HepG2 (cell line): Measurements from ENCODE around the gene POC1A. TPM values are rescaled to one million over a fixed set of nuclear protein-coding genes. Genes with fewer than 3 reads are reported as not detected.

ENCODE experiments used
- ATAC-seq: fragments of 200-7000 bp; cut with Tn5 transposase; 3 replicates; pipeline ENCODE4 v1.9.1; 2020; ENCODE audit warnings: mild to moderate bottlenecking, moderate library complexity
- BruUV-seq: library from RNA; stranded (reverse); fragments of 400-500 nt; replicated peaks from 2 replicates; lab custom pipeline; 2021; lab: Mats Ljungman, UMichigan
- CTCF ChIA-PET: fragments of 300-600 bp; formaldehyde crosslinking; extraction: SDS; loops from one replicate; lab custom pipeline; 2021; ENCODE audit warnings: low total read pairs, inconsistent platforms, low intra/inter-chr PET ratio; lab: Yijun Ruan, JAX
- POLR2A ChIA-PET: fragments of 350-600 bp; sonication (Branson Sonifier 250); formaldehyde crosslinking; loops from one replicate; lab custom pipeline; 2020; ENCODE audit warnings: antibody characterized with exemption, inconsistent platforms; lab: Yijun Ruan, JAX
- DNase-seq: peaks from one replicate; pipeline ENCODE4 v3.0.0-alpha.2; 2015; ENCODE audit warnings: low spot score
- FAIRE-seq: peaks from 3 replicates; lab custom pipeline; 2011; peaks lifted over from hg19 to GRCh38; lab: Jason Lieb, UNC
- H2AFZ ChIP-seq: one replicate; pipeline ENCODE4 v1.6.1; 2011; ENCODE audit warnings: low read length, inconsistent platforms
- H3K27ac ChIP-seq: fragments of 300-600 bp; 3 replicates; pipeline ENCODE4 v1.8.0; 2011; ENCODE audit warnings: mixed run types, mild to moderate bottlenecking, mixed read lengths, low read length, inconsistent platforms; ENCODE audit not compliant: insufficient read depth; ENCODE audit errors: extremely low read length
- H3K27me3 ChIP-seq, 2 experiments: fragments of 200-600 bp in 1 of 2; 2 replicates in 1 of 2; 3 replicates in 1 of 2; pipeline versions ENCODE4 v1.6.0 to v1.8.0; 2011; ENCODE audit warnings: low read length in 2 of 2, mild to moderate bottlenecking in 2 of 2, moderate library complexity in 2 of 2, inconsistent platforms in 1 of 2; ENCODE audit not compliant: insufficient read depth in 2 of 2, control insufficient read depth in 1 of 2
- H3K36me3 ChIP-seq, 2 experiments: fragments of 200-600 bp in 1 of 2; replicated peaks in 1 of 2; 2 replicates in 1 of 2; 3 replicates in 1 of 2; pipeline versions ENCODE4 v1.5.1 to v1.8.0; 2011; ENCODE audit warnings: low read length in 2 of 2, inconsistent platforms in 1 of 2; ENCODE audit not compliant: insufficient read depth in 2 of 2, control insufficient read depth in 1 of 2
- H3K4me1 ChIP-seq: 2 replicates; pipeline ENCODE4 v1.5.1; 2012; ENCODE audit warnings: low read length, inconsistent platforms; ENCODE audit not compliant: insufficient read depth
- H3K4me2 ChIP-seq: 2 replicates; pipeline ENCODE4 v1.6.0; 2011; ENCODE audit warnings: low read depth, low read length, inconsistent platforms
- H3K4me3 ChIP-seq, 3 experiments: fragments of 200-600 bp in 1 of 3; sonication (generic), shearing (Covaris generic) in 1 of 3; replicated peaks in 1 of 3; 2 replicates each; pipeline ENCODE4 v1.5.1; 2011 to 2016; ENCODE audit warnings: low read length in 3 of 3, inconsistent platforms in 2 of 3, low read depth in 2 of 3, mild to moderate bottlenecking in 2 of 3, control low read depth in 1 of 3, mixed read lengths in 1 of 3; ENCODE audit not compliant: insufficient read depth in 1 of 3
- H3K79me2 ChIP-seq: one replicate; pipeline ENCODE4 v1.6.1; 2011; ENCODE audit warnings: low read length, inconsistent platforms; ENCODE audit not compliant: insufficient read depth
- H3K9ac ChIP-seq: 2 replicates; pipeline ENCODE4 v1.6.0; 2011; ENCODE audit warnings: mild to moderate bottlenecking, low read depth, low read length, inconsistent platforms; ENCODE audit not compliant: insufficient read depth
- H3K9me3 ChIP-seq: 2 replicates; pipeline ENCODE4 v1.5.1; 2012; ENCODE audit warnings: mild to moderate bottlenecking, low read length
- H4K20me1 ChIP-seq: 2 replicates; pipeline ENCODE4 v1.6.0; 2011; ENCODE audit warnings: inconsistent platforms, mild to moderate bottlenecking, low read length, moderate library complexity; ENCODE audit not compliant: insufficient read depth
- SIN3A ChIP-seq: IDR thresholded peaks from 2 replicates; pipeline ENCODE4 v1.6.1; 2011; ENCODE audit warnings: low read depth, mild to moderate bottlenecking, control low read depth, low read length, borderline replicate concordance
- ZHX2 ChIP-seq, 2 experiments: sonication (generic) in 1 of 2; formaldehyde crosslinking in 1 of 2; IDR thresholded peaks; 2 replicates each; pipeline versions ENCODE4 v1.6.1 to v1.9.0; 2014 to 2022; ENCODE audit warnings: antibody characterized with exemption in 1 of 2, borderline replicate concordance in 1 of 2, inconsistent platforms in 1 of 2, low read depth in 1 of 2, missing genetic modification reagents in 1 of 2
- ZNF205 ChIP-seq: IDR thresholded peaks from 2 replicates; pipeline ENCODE4 v1.6.1; 2018; ENCODE audit warnings: missing biosample characterization, missing genetic modification reagents
- ZNF615 ChIP-seq: sonication (generic); formaldehyde crosslinking; IDR thresholded peaks from 2 replicates; pipeline ENCODE4 v1.5.0; 2020; ENCODE audit warnings: mild to moderate bottlenecking, missing genetic modification reagents, borderline replicate concordance
- WGBS: methylation state at CpG from one replicate; pipeline ENCODE4 v1.1.6; 2017; ENCODE audit warnings: low lambda C conversion rate; 5-methylcytosine and 5-hydroxymethylcytosine counted together
- in situ Hi-C: cut with HindIII; loops from 2 replicates; pipeline ENCODE4 v1.10.0; 2017; ENCODE audit warnings: low pct_unique_long_range_greater_than_20kb; ENCODE audit not compliant: extremely low pct_ligation_motif_present
- intact Hi-C: fragments of 100-400 bp; cut with micrococcal nuclease; formaldehyde crosslinking; loops from one replicate; pipeline ENCODE4 v1.10.0; 2022; ENCODE audit not compliant: unreplicated experiment
- polyA plus RNA-seq, 8 experiments: library from polyadenylated mRNA; depleted of rRNA in 3 of 8; stranded (reverse) in 7 of 8; unstranded in 1 of 8; fragments of >200 nt; fragmentation: Illumina TruSeq in 4 of 8; extraction: Trizol in 4 of 8; gene quantifications; 2 replicates each; pipeline versions ENCODE4 v1.2.1 to v1.2.3, GENCODE V29; 2011 to 2016; ENCODE audit warnings: low read depth in 4 of 8, missing spikeins in 1 of 8, mixed read lengths in 1 of 8; ENCODE audit not compliant: insufficient read depth in 1 of 8
- total RNA-seq, 5 experiments: library from RNA; depleted of rRNA; stranded (reverse); fragments of >200 nt; fragmentation: Illumina TruSeq; extraction: Trizol; gene quantifications; 2 replicates each; pipeline ENCODE4 v1.2.3, GENCODE V29; 2016; ENCODE audit warnings: low read depth in 1 of 5

POC1A gene
- total and polyA plus RNA-seq, 2 of the 13 experiments (the other 11 are each of a cell fraction or from before 2014, with no cell fraction given) = 14.6 to 20.0 TPM

GRCh38 chr3:52102934-52103333, 51.3 kb downstream of the POC1A start:
- H3K36me3 ChIP-seq = peaks cover 0 to 11% of the 10 kb centered on the region in 2 experiments; a peak in 3 of 5 replicates
- ChIA-PET POLR2A (no interaction called here), CTCF (no interaction called here)
- intact Hi-C loops = no loop called here
- 96% methylated on average over 4 of the region's 4 CpGs for WGBS
- H3K79me2 ChIP-seq = no peaks in the 10 kb centered on the region
- H3K4me2 ChIP-seq = no peak overlapping the region
- DNase-seq (no peak), FAIRE-seq (no peak), ATAC-seq (no peak)
- no TSS peak for BruUV-seq
- TF ChIP-seq SIN3A (no peak), ZHX2 (IDR thresholded peaks at IDR 0.05; ENCODE audit: low read depth) (no peak), ZHX2 (CRISPR knock-in tag; IDR thresholded peaks at IDR 0.05; ENCODE audit: borderline replicate concordance) (no peak), ZNF205 (CRISPR knock-in tag) (no peak), ZNF615 (no peak)
- H3K4me3 ChIP-seq = no peak overlapping the region
- H3K27me3 ChIP-seq = no peaks in the 10 kb centered on the region
- H3K9me3 ChIP-seq = no peaks in the 10 kb centered on the region
- H4K20me1 ChIP-seq = no peaks in the 10 kb centered on the region
- peaks cover 5% of the 10 kb centered on the region; the same call in 1 of the 2 replicates for H3K4me1 ChIP-seq
- no peak overlapping the region for H2AFZ ChIP-seq
- in situ Hi-C loops = no loop called here
- no peak overlapping the region for H3K27ac ChIP-seq
- H3K9ac ChIP-seq = no peak overlapping the region
